ENCODE measurements around the gene FBLIM1. TPM values are rescaled to one million over a fixed set of nuclear protein-coding genes. Genes with fewer than 3 reads are reported as not detected.

The FBLIM1 gene
- total RNA-seq, 2 donors from 2014 or later, result 42.5 to 46.2 TPM

GRCh38 chr1:15748690-15749398, 9.8 kb upstream of the FBLIM1 start:
- Histone ChIP-seq H3K4me1 (peaks cover 10% of the 10 kb centered on the region), H3K27me3 (no peaks in the 10 kb centered on the region), H3K9me3 (no peaks in the 10 kb centered on the region), H3K36me3 (replicated peaks in 1 of 2; ENCODE audit: insufficient read depth in 1 of 2, low read depth in 2 of 2) (no peaks in the 10 kb centered on the region), H3K27ac (peak overlapping the region in 1 of 4 donors; percentile 39), H3K4me3 (no peak overlapping the region)
- DNase-seq (no peak), ATAC-seq (no peak)
- intact Hi-C loops (cut with DNase I), result loop anchor here (10.0 kb wide), 1 partner anchor 154 kb away; no protein-coding TSS in a partner anchor
- no peak for TF ChIP-seq POLR2A (IDR thresholded peaks at IDR 0.05)
- TF ChIP-seq CTCF (IDR thresholded peaks at IDR 0.05), result no peak
- WGBS, 2 donors, result 86 to 87% methylated on average over 7 to 10 of the region's 10 CpGs

- ATAC-seq, result peak; percentile 20
- H3K9me3 ChIP-seq, result no peaks in the 10 kb centered on the region
- no peak for DNase-seq
- H3K36me3 ChIP-seq (replicated peaks in 1 of 2; ENCODE audit: insufficient read depth in 1 of 2, low read depth in 2 of 2), result no peaks in the 10 kb centered on the region
- H3K4me1 ChIP-seq, result peaks cover 10% of the 10 kb centered on the region
- H3K27ac ChIP-seq, result peak overlapping the region in 3 of 4 donors; percentile 26 to 39 (median 36)
- H3K27me3 ChIP-seq, result no peaks in the 10 kb centered on the region
- H3K4me3 ChIP-seq, result no peak overlapping the region
- 71 to 76% methylated on average over 13 to 19 of the region's 19 CpGs for WGBS, 2 donors
- TF ChIP-seq POLR2A (IDR thresholded peaks at IDR 0.05) (no peak), CTCF (IDR thresholded peaks at IDR 0.05) (no peak)
- intact Hi-C loops (cut with DNase I), result loop anchor here (10.0 kb wide), 1 partner anchor 155 kb away; no protein-coding TSS in a partner anchor
These were observed 8.9 kb upstream of the FBLIM1 start for GRCh38 chr1:15749399-15750291.

GRCh38 chr1:15750924-15751323, 7.7 kb upstream of the FBLIM1 start:
- TF ChIP-seq CTCF (IDR thresholded peaks at IDR 0.05) (no peak), POLR2A (IDR thresholded peaks at IDR 0.05) (no peak)
- no peak overlapping the region for H3K4me3 ChIP-seq
- ATAC-seq, result no peak
- H3K36me3 ChIP-seq (replicated peaks in 1 of 2; ENCODE audit: insufficient read depth in 1 of 2, low read depth in 2 of 2), result no peaks in the 10 kb centered on the region
- peaks cover 10% of the 10 kb centered on the region for H3K4me1 ChIP-seq
- intact Hi-C loops (cut with DNase I), result no loop called here
- H3K27me3 ChIP-seq, result no peaks in the 10 kb centered on the region
- no peak overlapping the region for H3K27ac ChIP-seq
- 80 to 87% methylated on average over 10 to 12 of the region's 12 CpGs for WGBS, 2 donors
- no peak for DNase-seq
- H3K9me3 ChIP-seq, result no peaks in the 10 kb centered on the region

GRCh38 chr1:15751717-15752116, 6.9 kb upstream of the FBLIM1 start:
- no peaks in the 10 kb centered on the region for H3K36me3 ChIP-seq (replicated peaks in 1 of 2; ENCODE audit: insufficient read depth in 1 of 2, low read depth in 2 of 2)
- H3K4me1 ChIP-seq, result peaks cover 16% of the 10 kb centered on the region
- DNase-seq (no peak), ATAC-seq (no peak)
- H3K9me3 ChIP-seq, result no peaks in the 10 kb centered on the region
- no peak overlapping the region for H3K4me3 ChIP-seq
- no peak for TF ChIP-seq POLR2A (IDR thresholded peaks at IDR 0.05)
- TF ChIP-seq CTCF (IDR thresholded peaks at IDR 0.05), result no peak
- no peaks in the 10 kb centered on the region for H3K27me3 ChIP-seq
- intact Hi-C loops (cut with DNase I), result no loop called here
- no peak overlapping the region for H3K27ac ChIP-seq
- WGBS, 2 donors, result 84 to 88% methylated on average over 10 of the region's 10 CpGs
